ENCODE results near the gene DOCK3. TPM values are rescaled to one million over a fixed set of nuclear protein-coding genes. Genes with fewer than 3 reads are reported as not detected.

Gene DOCK3
- polyA plus RNA-seq, 4 donors = 0.13 to 0.34 TPM; not detected in 2

DNA sequence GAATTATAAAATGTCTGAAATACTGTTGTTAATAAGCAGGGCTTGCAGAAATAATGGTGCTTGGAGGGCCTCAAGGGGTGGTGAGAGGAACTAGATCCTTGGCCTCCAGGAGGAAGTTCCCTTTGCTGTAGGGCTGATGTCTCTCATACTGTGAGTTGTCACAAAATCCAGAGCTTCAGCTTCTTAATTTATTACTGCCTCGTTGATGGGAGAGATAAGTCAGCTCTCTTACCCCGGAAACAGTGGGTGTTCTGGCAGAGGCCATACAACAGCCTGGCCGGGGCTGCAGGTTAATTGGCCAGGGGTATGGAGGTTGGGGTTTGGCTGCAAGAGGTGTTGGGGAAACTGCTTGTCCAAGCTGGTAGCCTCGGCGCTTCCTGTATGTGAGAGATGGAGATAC is 42.3 kb upstream of the DOCK3 start:
- DNase-seq = no peak
- no peaks in the 10 kb centered on the region for H3K9me3 ChIP-seq (ENCODE audit: control insufficient read depth in 2 of 2, insufficient read depth in 1 of 2, low read depth in 1 of 2, low read length in 1 of 2)
- no peak overlapping the region for H3K27ac ChIP-seq (ENCODE audit: low read depth in 1 of 3, low read length in 2 of 3)
- peaks cover 0 to 50% (median 0%) of the 10 kb centered on the region in 3 donors for H3K36me3 ChIP-seq (ENCODE audit: control insufficient read depth in 3 of 3, insufficient read depth in 2 of 3, low read depth in 1 of 3, low read length in 3 of 3)
- FAIRE-seq = no peak
- no peak overlapping the region for H3K4me3 ChIP-seq (ENCODE audit: low read depth in 1 of 3, low read length in 3 of 3)
- H3K27me3 ChIP-seq (ENCODE audit: control insufficient read depth in 3 of 3, insufficient read depth in 3 of 3, low read length in 3 of 3) = no peaks in the 10 kb centered on the region
- WGBS, 3 donors = 43 to 59% (median 58%) methylated on average over 5 of the region's 5 CpGs
- H3K4me1 ChIP-seq (ENCODE audit: control insufficient read depth in 3 of 3, insufficient read depth in 2 of 3, low read depth in 1 of 3, low read length in 2 of 3) = peaks cover 0 to 4% (median 3%) of the 10 kb centered on the region in 3 donors

DNA sequence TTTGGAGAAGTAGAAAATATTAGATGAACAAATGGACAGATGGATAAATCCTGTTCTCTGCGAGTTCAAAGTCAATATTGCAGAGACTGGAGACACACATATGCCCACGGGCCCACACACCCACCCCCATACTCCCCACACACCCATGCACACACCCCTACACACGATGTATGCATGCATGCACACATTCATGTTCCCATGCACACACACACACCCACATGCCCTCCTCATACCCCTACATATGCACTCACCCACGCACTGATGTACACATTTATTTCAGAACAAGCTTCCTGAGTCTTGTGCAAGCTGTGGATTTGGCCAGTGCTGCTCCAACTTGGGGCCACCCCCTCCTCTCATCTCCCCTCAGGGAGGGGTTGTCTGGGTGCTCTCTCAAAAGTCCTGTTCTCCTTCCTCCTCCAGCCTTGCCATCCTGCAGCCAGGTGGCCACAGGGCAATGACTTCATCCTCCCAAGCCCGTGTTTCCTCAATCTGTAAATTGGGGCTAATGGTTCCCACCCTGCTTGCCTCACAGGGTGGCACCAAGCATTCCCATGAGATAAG is 41.4 kb upstream of the DOCK3 start:
- H3K36me3 ChIP-seq (ENCODE audit: control insufficient read depth in 3 of 3, insufficient read depth in 2 of 3, low read depth in 1 of 3, low read length in 3 of 3) = peaks cover 0 to 42% (median 0%) of the 10 kb centered on the region in 3 donors
- no peaks in the 10 kb centered on the region for H3K9me3 ChIP-seq (ENCODE audit: control insufficient read depth in 2 of 2, insufficient read depth in 1 of 2, low read depth in 1 of 2, low read length in 1 of 2)
- WGBS, 3 donors = 63 to 73% (median 67%) methylated on average over 5 of the region's 5 CpGs
- peaks cover 0 to 5% (median 4%) of the 10 kb centered on the region in 3 donors for H3K4me1 ChIP-seq (ENCODE audit: control insufficient read depth in 3 of 3, insufficient read depth in 2 of 3, low read depth in 1 of 3, low read length in 2 of 3)
- no peaks in the 10 kb centered on the region for H3K27me3 ChIP-seq (ENCODE audit: control insufficient read depth in 3 of 3, insufficient read depth in 3 of 3, low read length in 3 of 3)
- DNase-seq (no peak), FAIRE-seq (no peak)
- no peak overlapping the region for H3K4me3 ChIP-seq (ENCODE audit: low read depth in 1 of 3, low read length in 3 of 3)
- no peak overlapping the region for H3K27ac ChIP-seq (ENCODE audit: low read depth in 1 of 3, low read length in 2 of 3)

DNA sequence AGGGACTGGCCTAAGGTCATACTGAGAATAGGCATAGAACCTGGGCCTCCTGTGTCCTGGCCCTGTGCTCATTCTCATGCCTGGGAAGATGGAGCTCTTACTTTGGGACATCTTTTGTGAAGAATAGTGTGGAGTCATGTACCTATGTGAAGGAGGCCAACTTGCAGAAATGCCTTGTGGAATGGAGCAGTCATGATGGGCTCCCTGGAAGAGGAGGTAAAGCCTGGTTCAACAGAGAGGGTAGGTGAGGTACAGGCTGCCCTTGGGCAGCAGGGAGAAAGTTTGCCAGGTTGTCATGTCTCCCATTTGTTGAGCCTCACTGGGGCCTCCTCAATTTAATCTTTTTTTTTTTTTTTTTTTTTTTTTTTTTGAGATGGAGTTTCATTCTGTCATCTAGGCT is 39.7 kb upstream of the DOCK3 start:
- Histone ChIP-seq H3K27ac (ENCODE audit: low read depth in 1 of 3, low read length in 2 of 3) (no peak overlapping the region), H3K4me1 (ENCODE audit: control insufficient read depth in 3 of 3, insufficient read depth in 2 of 3, low read depth in 1 of 3, low read length in 2 of 3) (peaks cover 0 to 5% (median 4%) of the 10 kb centered on the region in 3 donors), H3K4me3 (ENCODE audit: low read depth in 1 of 3, low read length in 3 of 3) (no peak overlapping the region), H3K36me3 (ENCODE audit: control insufficient read depth in 3 of 3, insufficient read depth in 2 of 3, low read depth in 1 of 3, low read length in 3 of 3) (peaks cover 0 to 39% (median 0%) of the 10 kb centered on the region in 3 donors), H3K9me3 (ENCODE audit: control insufficient read depth in 2 of 2, insufficient read depth in 1 of 2, low read depth in 1 of 2, low read length in 1 of 2) (no peaks in the 10 kb centered on the region), H3K27me3 (ENCODE audit: control insufficient read depth in 3 of 3, insufficient read depth in 3 of 3, low read length in 3 of 3) (no peaks in the 10 kb centered on the region)
- DNase-seq = no peak
- FAIRE-seq = no peak

DNA sequence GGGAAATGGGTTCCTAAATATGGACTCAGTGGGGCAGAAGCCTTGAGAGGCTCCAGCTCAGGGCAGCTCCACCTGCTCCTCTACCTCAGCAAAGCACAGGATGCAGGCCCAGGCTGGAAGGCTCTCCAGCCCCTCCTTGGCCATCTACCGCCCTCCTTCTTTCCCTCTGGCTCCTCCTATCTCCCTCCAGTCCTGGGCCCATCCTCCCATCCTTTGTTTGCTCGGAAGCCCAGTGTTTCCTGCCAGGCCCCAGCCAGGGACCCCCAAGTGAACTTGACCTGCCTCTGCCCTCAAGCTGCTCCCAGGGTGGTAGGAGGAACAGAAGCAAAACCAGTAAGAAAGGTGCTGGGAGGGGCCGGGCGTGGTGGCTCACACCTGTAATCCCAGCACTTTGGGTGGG is 37.7 kb upstream of the DOCK3 start:
- Histone ChIP-seq H3K27me3 (ENCODE audit: control insufficient read depth in 3 of 3, insufficient read depth in 3 of 3, low read length in 3 of 3) (no peaks in the 10 kb centered on the region), H3K27ac (ENCODE audit: low read depth in 1 of 3, low read length in 2 of 3) (no peak overlapping the region), H3K36me3 (ENCODE audit: control insufficient read depth in 3 of 3, insufficient read depth in 2 of 3, low read depth in 1 of 3, low read length in 3 of 3) (peaks cover 0 to 43% (median 0%) of the 10 kb centered on the region in 3 donors), H3K9me3 (ENCODE audit: control insufficient read depth in 2 of 2, insufficient read depth in 1 of 2, low read depth in 1 of 2, low read length in 1 of 2) (no peaks in the 10 kb centered on the region), H3K4me3 (ENCODE audit: low read depth in 1 of 3, low read length in 3 of 3) (no peak overlapping the region), H3K4me1 (ENCODE audit: control insufficient read depth in 3 of 3, insufficient read depth in 2 of 3, low read depth in 1 of 3, low read length in 2 of 3) (peaks cover 0 to 5% (median 0%) of the 10 kb centered on the region in 3 donors)
- DNase-seq = no peak
- WGBS, 3 donors = 89 to 93% (median 91%) methylated on average over 4 of the region's 4 CpGs
- FAIRE-seq = no peak

DNA sequence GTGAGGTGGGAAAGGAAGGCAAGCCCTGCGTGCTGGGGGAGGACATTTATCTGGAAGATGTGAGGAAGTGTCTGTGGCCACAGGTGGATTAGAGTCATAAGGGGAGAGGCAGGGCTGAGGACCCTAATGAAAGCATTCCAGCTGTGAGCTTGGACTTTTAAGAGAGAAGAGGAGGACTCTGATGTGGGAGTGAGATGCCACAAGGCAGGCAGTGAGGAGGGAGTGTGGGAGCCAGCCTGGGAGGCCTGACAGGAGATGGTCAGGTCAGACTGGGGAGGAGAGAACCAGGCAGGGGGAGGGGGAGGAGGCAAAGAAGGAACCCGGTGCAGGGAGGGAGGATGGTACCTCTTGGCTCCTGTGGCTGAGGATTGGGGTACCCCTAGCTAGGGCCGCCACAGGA is 36.8 kb upstream of the DOCK3 start:
- no peak overlapping the region for H3K4me3 ChIP-seq (ENCODE audit: low read depth in 1 of 3, low read length in 3 of 3)
- no peaks in the 10 kb centered on the region for H3K9me3 ChIP-seq (ENCODE audit: control insufficient read depth in 2 of 2, insufficient read depth in 1 of 2, low read depth in 1 of 2, low read length in 1 of 2)
- DNase-seq (no peak), FAIRE-seq (no peak)
- no peak overlapping the region for H3K27ac ChIP-seq (ENCODE audit: low read depth in 1 of 3, low read length in 2 of 3)
- 66 to 74% (median 71%) methylated on average over 3 of the region's 3 CpGs for WGBS, 3 donors
- peaks cover 0 to 50% (median under 1%) of the 10 kb centered on the region in 3 donors for H3K36me3 ChIP-seq (ENCODE audit: control insufficient read depth in 3 of 3, insufficient read depth in 2 of 3, low read depth in 1 of 3, low read length in 3 of 3)
- H3K27me3 ChIP-seq (ENCODE audit: control insufficient read depth in 3 of 3, insufficient read depth in 3 of 3, low read length in 3 of 3) = no peaks in the 10 kb centered on the region
- H3K4me1 ChIP-seq (ENCODE audit: control insufficient read depth in 3 of 3, insufficient read depth in 2 of 3, low read depth in 1 of 3, low read length in 2 of 3) = peaks cover 0 to 2% (median 0%) of the 10 kb centered on the region in 3 donors

DNA sequence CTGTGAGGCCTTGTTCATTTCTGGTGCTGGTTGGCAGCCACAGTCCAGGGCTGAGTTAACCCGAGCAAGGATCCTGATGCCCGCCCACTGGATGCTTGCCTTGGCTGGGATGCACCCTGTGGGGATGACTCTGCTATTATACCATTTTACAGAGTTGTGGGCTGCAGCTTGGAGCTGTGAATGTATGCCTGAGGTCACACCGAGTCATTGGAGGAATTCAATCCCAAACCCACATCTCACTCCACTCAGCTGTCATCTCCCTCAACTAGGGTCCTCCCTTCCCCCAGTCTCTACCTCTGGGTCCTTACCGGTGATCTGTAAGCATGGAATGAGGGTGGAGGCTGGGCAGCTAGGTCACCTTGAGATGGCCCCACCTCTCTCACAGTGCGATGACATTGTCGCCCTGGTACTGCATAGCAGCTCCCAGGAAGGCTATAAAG is 35.7 kb upstream of the DOCK3 start:
- no peaks in the 10 kb centered on the region for H3K9me3 ChIP-seq (ENCODE audit: control insufficient read depth in 2 of 2, insufficient read depth in 1 of 2, low read depth in 1 of 2, low read length in 1 of 2)
- H3K27me3 ChIP-seq (ENCODE audit: control insufficient read depth in 3 of 3, insufficient read depth in 3 of 3, low read length in 3 of 3) = no peaks in the 10 kb centered on the region
- H3K4me1 ChIP-seq (ENCODE audit: control insufficient read depth in 3 of 3, insufficient read depth in 2 of 3, low read depth in 1 of 3, low read length in 2 of 3) = peaks cover 0 to 2% (median 0%) of the 10 kb centered on the region in 3 donors
- H3K4me3 ChIP-seq (ENCODE audit: low read depth in 1 of 3, low read length in 3 of 3) = no peak overlapping the region
- DNase-seq = no peak
- WGBS, 3 donors = 90 to 95% (median 90%) methylated on average over 6 of the region's 6 CpGs
- no peak for FAIRE-seq
- H3K36me3 ChIP-seq (ENCODE audit: control insufficient read depth in 3 of 3, insufficient read depth in 2 of 3, low read depth in 1 of 3, low read length in 3 of 3) = peaks cover under 1 to 61% (median 5%) of the 10 kb centered on the region in 3 donors
- no peak overlapping the region for H3K27ac ChIP-seq (ENCODE audit: low read depth in 1 of 3, low read length in 2 of 3)

DNA sequence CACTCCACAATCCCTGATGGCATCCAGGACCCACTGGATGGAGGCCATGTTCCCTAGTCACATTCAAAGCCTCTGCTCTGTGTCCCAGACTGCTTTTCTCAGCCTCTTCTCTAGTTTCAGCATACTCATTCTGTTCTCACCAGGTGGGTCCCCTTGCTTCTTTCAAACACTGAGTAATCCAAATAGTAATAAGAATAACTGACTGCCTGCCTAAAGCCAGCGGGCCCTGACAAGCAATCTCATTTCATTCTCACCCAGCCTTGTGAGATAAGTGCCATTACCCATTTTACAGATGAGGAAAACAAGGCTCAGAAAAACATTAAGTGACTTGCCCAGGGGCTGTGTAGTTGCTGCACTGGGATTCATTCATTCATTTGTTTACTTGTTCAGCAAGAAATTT is 32.3 kb upstream of the DOCK3 start:
- Histone ChIP-seq H3K4me3 (ENCODE audit: low read depth in 1 of 3, low read length in 3 of 3) (no peak overlapping the region), H3K27me3 (ENCODE audit: control insufficient read depth in 3 of 3, insufficient read depth in 3 of 3, low read length in 3 of 3) (no peaks in the 10 kb centered on the region), H3K36me3 (ENCODE audit: control insufficient read depth in 3 of 3, insufficient read depth in 2 of 3, low read depth in 1 of 3, low read length in 3 of 3) (peaks cover 5 to 86% (median 13%) of the 10 kb centered on the region in 3 donors), H3K27ac (ENCODE audit: low read depth in 1 of 3, low read length in 2 of 3) (no peak overlapping the region), H3K4me1 (ENCODE audit: control insufficient read depth in 3 of 3, insufficient read depth in 2 of 3, low read depth in 1 of 3, low read length in 2 of 3) (peaks cover 0 to 2% (median 0%) of the 10 kb centered on the region in 3 donors), H3K9me3 (ENCODE audit: control insufficient read depth in 2 of 2, insufficient read depth in 1 of 2, low read depth in 1 of 2, low read length in 1 of 2) (no peaks in the 10 kb centered on the region)
- no peak for DNase-seq
- WGBS, 3 donors = 79 to 96% (median 87%) methylated on average over 1 of the region's 1 CpG
- FAIRE-seq = no peak

DNA sequence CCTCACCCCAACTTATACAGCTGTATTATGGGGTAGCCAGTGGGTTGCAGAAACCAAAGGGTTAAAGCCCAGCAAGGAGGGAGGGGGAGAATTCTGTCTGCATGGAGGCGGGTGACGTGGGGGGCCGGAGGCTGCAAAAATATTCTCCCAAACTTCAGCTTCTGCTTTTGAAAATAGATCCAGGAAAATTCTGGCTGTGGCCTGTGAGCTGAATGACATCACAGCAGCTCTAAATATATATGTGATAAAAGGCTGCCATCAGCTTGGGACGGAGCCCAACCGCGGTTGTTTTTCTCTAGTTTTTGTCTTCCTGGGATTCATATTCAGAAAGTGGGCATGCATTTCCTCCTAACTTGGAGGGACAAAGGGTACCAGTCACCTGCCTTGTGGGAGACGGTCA is 30.2 kb upstream of the DOCK3 start:
- Histone ChIP-seq H3K27me3 (ENCODE audit: control insufficient read depth in 3 of 3, insufficient read depth in 3 of 3, low read length in 3 of 3) (no peaks in the 10 kb centered on the region), H3K36me3 (ENCODE audit: control insufficient read depth in 3 of 3, insufficient read depth in 2 of 3, low read depth in 1 of 3, low read length in 3 of 3) (peaks cover 5 to 98% (median 16%) of the 10 kb centered on the region in 3 donors), H3K9me3 (ENCODE audit: control insufficient read depth in 2 of 2, insufficient read depth in 1 of 2, low read depth in 1 of 2, low read length in 1 of 2) (no peaks in the 10 kb centered on the region), H3K27ac (ENCODE audit: low read depth in 1 of 3, low read length in 2 of 3) (no peak overlapping the region), H3K4me1 (ENCODE audit: control insufficient read depth in 3 of 3, insufficient read depth in 2 of 3, low read depth in 1 of 3, low read length in 2 of 3) (no peaks in the 10 kb centered on the region), H3K4me3 (ENCODE audit: low read depth in 1 of 3, low read length in 3 of 3) (no peak overlapping the region)
- FAIRE-seq (no peak), DNase-seq (no peak)
- WGBS, 3 donors = 70 to 89% (median 83%) methylated on average over 7 of the region's 7 CpGs

DNA sequence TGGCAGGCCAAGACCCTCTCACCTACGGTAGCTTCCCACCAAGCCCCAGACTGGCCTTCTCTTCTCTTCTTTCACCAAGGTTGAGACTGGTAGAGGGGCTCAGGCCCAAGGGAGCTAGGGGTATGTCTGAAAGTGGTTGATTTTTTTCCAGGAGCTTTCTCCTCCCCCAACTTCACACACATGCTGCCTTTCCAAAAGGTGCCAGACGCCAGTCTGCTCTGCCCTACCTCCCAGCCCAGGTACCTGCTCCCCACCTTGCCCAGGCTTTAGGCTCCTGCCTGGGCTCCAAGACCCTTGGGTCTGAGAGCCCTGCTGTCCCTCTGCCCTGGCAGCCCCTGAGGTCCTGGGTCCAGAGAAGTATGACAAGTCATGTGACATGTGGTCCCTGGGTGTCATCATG is 29.3 kb upstream of the DOCK3 start:
- H3K9me3 ChIP-seq (ENCODE audit: control insufficient read depth in 2 of 2, insufficient read depth in 1 of 2, low read depth in 1 of 2, low read length in 1 of 2) = no peaks in the 10 kb centered on the region
- FAIRE-seq = no peak
- DNase-seq = no peak
- no peaks in the 10 kb centered on the region for H3K4me1 ChIP-seq (ENCODE audit: control insufficient read depth in 3 of 3, insufficient read depth in 2 of 3, low read depth in 1 of 3, low read length in 2 of 3)
- H3K27me3 ChIP-seq (ENCODE audit: control insufficient read depth in 3 of 3, insufficient read depth in 3 of 3, low read length in 3 of 3) = no peaks in the 10 kb centered on the region
- peaks cover 5 to 98% (median 16%) of the 10 kb centered on the region in 3 donors for H3K36me3 ChIP-seq (ENCODE audit: control insufficient read depth in 3 of 3, insufficient read depth in 2 of 3, low read depth in 1 of 3, low read length in 3 of 3)
- WGBS, 3 donors = 93 to 100% (median 94%) methylated on average over 2 of the region's 2 CpGs
- no peak overlapping the region for H3K4me3 ChIP-seq (ENCODE audit: low read depth in 1 of 3, low read length in 3 of 3)
- no peak overlapping the region for H3K27ac ChIP-seq (ENCODE audit: low read depth in 1 of 3, low read length in 2 of 3)

Measured in small intestine (tissue), 7 donors.